K562 (cell line): Measurements from ENCODE around the gene MTMR10. TPM values are rescaled to one million over a fixed set of nuclear protein-coding genes. Genes with fewer than 3 reads are reported as not detected.

Experiments used
- ATAC-seq: fragments of 200-7000 bp; cut with Tn5 transposase; 3 replicates; pipeline ENCODE4 v1.9.1; 2020; ENCODE audit warnings: moderate library complexity
- BruUV-seq: library from RNA; stranded (reverse); fragments of 400-500 nt; replicated peaks from 2 replicates; lab custom pipeline; 2021; lab: Mats Ljungman, UMichigan
- CTCF ChIA-PET: fragments of 300-600 bp; formaldehyde crosslinking; extraction: SDS; loops from one replicate; lab custom pipeline; 2021; ENCODE audit warnings: low intra/inter-chr PET ratio; lab: Yijun Ruan, JAX
- POLR2A ChIA-PET: fragments of 300-600, 350-650 bp; sonication (Branson Sonifier 250); formaldehyde crosslinking; extraction: SDS; loops from one replicate; lab custom pipeline; 2021; ENCODE audit warnings: antibody characterized with exemption, inconsistent platforms; lab: Yijun Ruan, JAX
- DNase-seq, 4 experiments: peaks; one replicate each; pipeline versions ENCODE4 v3.0.0 to v3.0.0-alpha.2; 2011 to 2018; ENCODE audit warnings: low spot score in 3 of 4, mixed read lengths in 3 of 4; ENCODE audit errors: extremely low read depth in 1 of 4
- FAIRE-seq: peaks from 2 replicates; lab custom pipeline; 2011; peaks lifted over from hg19 to GRCh38; lab: Jason Lieb, UNC
- H2AFZ ChIP-seq: 2 replicates; pipeline ENCODE4 v1.6.0; 2011; ENCODE audit warnings: low read depth, low read length, control low read depth, inconsistent platforms
- H3K27ac ChIP-seq: fragments of 200-600 bp; 3 replicates; pipeline ENCODE4 v1.8.0; 2011; ENCODE audit warnings: low read depth, mild to moderate bottlenecking, control low read depth, inconsistent platforms, low read length, moderate library complexity, mixed read lengths; ENCODE audit errors: extremely low read depth
- H3K27me3 ChIP-seq, 2 experiments: fragments of 300-600 bp in 1 of 2; 2 replicates in 1 of 2; 3 replicates in 1 of 2; pipeline versions ENCODE4 v1.6.0 to v1.8.0; 2011; ENCODE audit warnings: inconsistent platforms in 2 of 2, low read length in 2 of 2, mild to moderate bottlenecking in 1 of 2, mixed read lengths in 1 of 2, moderate library complexity in 1 of 2; ENCODE audit not compliant: control insufficient read depth in 2 of 2, insufficient read depth in 2 of 2
- H3K36me3 ChIP-seq: fragments of 300-600 bp; 3 replicates; pipeline ENCODE4 v1.8.0; 2011; ENCODE audit warnings: mild to moderate bottlenecking, low read length, inconsistent platforms; ENCODE audit not compliant: control insufficient read depth, insufficient read depth
- H3K4me1 ChIP-seq, 2 experiments: fragments of 200-600 bp in 1 of 2; replicated peaks in 1 of 2; 2 replicates in 1 of 2; 3 replicates in 1 of 2; pipeline versions ENCODE4 v1.5.1 to v1.8.0; 2011; ENCODE audit warnings: inconsistent platforms in 2 of 2, low read length in 2 of 2, mild to moderate bottlenecking in 1 of 2, mixed read lengths in 1 of 2, moderate library complexity in 1 of 2; ENCODE audit not compliant: control insufficient read depth in 2 of 2, insufficient read depth in 2 of 2
- H3K4me2 ChIP-seq: 2 replicates; pipeline ENCODE4 v1.6.1; 2011; ENCODE audit warnings: low read length, control low read depth, inconsistent platforms, mixed read lengths; ENCODE audit not compliant: insufficient read depth
- H3K4me3 ChIP-seq: fragments of 200-600 bp; sonication (generic), shearing (Covaris generic); 2 replicates; pipeline ENCODE4 v1.5.1; 2016; ENCODE audit warnings: control low read depth, inconsistent platforms
- H3K79me2 ChIP-seq: fragments of 200-600 bp; 3 replicates; pipeline ENCODE4 v1.8.0; 2011; ENCODE audit warnings: low read length, inconsistent platforms; ENCODE audit not compliant: control insufficient read depth, insufficient read depth
- H3K9ac ChIP-seq, 2 experiments: 2 replicates each; pipeline versions ENCODE4 v1.6.0 to v1.6.1; 2011; ENCODE audit warnings: low read depth in 2 of 2, low read length in 2 of 2, control low read depth in 1 of 2, inconsistent platforms in 1 of 2, mild to moderate bottlenecking in 1 of 2, mixed read lengths in 1 of 2; ENCODE audit not compliant: insufficient read depth in 1 of 2
- H3K9me1 ChIP-seq: one replicate; pipeline ENCODE4 v1.6.0; 2011; ENCODE audit warnings: inconsistent platforms, mild to moderate bottlenecking, low read length, moderate library complexity; ENCODE audit not compliant: control insufficient read depth, insufficient read depth
- H3K9me3 ChIP-seq: replicated peaks from 2 replicates; pipeline ENCODE4 v1.5.1; 2011; ENCODE audit warnings: low read depth, low read length, inconsistent platforms; ENCODE audit not compliant: control insufficient read depth, insufficient read depth
- H4K20me1 ChIP-seq: replicated peaks from 2 replicates; pipeline ENCODE4 v1.6.1; 2011; ENCODE audit warnings: low read length, inconsistent platforms, mixed read lengths; ENCODE audit not compliant: control insufficient read depth, insufficient read depth
- BRD9 ChIP-seq: fragments of 450-650 bp; IDR thresholded peaks from 2 replicates; pipeline ENCODE4 v1.6.1; 2018; ENCODE audit warnings: low read depth; ENCODE audit not compliant: partially characterized antibody
- HDAC2 ChIP-seq: fragments of 450-650 bp; IDR thresholded peaks from 2 replicates; pipeline ENCODE4 v1.6.1; 2016; ENCODE audit warnings: mild to moderate bottlenecking
- NELFE ChIP-seq: IDR thresholded peaks from 2 replicates; pipeline ENCODE4 v1.6.1; 2011; ENCODE audit warnings: mild to moderate bottlenecking; ENCODE audit not compliant: insufficient read depth, insufficient read length
- POLR2A ChIP-seq: fragments of 450-650 bp; conservative IDR thresholded peaks from 2 replicates; pipeline ENCODE4 v1.6.1; 2016
- ZBED1 ChIP-seq: IDR thresholded peaks from 2 replicates; pipeline ENCODE4 v1.6.1; 2014
- WGBS: fragments of 100-300 bp; shearing (Covaris generic); methylation state at CpG from one replicate; pipeline ENCODE4 v1.1.6; 2016; ENCODE audit warnings: low coverage, mixed read lengths; ENCODE audit not compliant: insufficient coverage; ENCODE audit errors: missing lambda C conversion rate; 5-methylcytosine and 5-hydroxymethylcytosine counted together
- in situ Hi-C: fragments of 300-500 bp; cut with MboI; formaldehyde crosslinking; loops from 4 replicates; pipeline ENCODE4 v1.15.0; 2018; ENCODE audit warnings: inconsistent platforms, mixed read lengths
- intact Hi-C: fragments of 100-400 bp; cut with micrococcal nuclease; formaldehyde crosslinking; loops from 2 replicates; pipeline ENCODE4 v1.14.2; 2022
- polyA plus RNA-seq, 8 experiments: library from polyadenylated mRNA; depleted of rRNA in 4 of 8; stranded (reverse) in 5 of 8; unstranded in 3 of 8; fragments of >200 nt; fragmentation: Nextera tagmentation in 2 of 8; fragmentation: Illumina TruSeq in 1 of 8; extraction: Ambion mirVana in 2 of 8; extraction: Trizol in 1 of 8; gene quantifications; 2 replicates each; pipeline versions ENCODE4 v1.2.1 to v1.2.3, GENCODE V29; 2011 to 2014; ENCODE audit warnings: inconsistent platforms in 1 of 8, missing spikeins in 1 of 8
- total RNA-seq, 7 experiments: library from RNA; depleted of rRNA in 6 of 7; stranded (reverse); fragments of >200 nt in 6 of 7; fragmentation: Illumina TruSeq in 2 of 7; extraction: Trizol in 2 of 7; gene quantifications; 2 replicates each; pipeline versions ENCODE4 v1.2.1 to v1.2.3, GENCODE V29; 2011 to 2021; ENCODE audit warnings: low replicate concordance in 1 of 7
- TF ChIP-seq, protein P1 (sequence below), 2 experiments: fragments of 450-650 bp; formaldehyde crosslinking in 1 of 2; IDR thresholded peaks; 2 replicates each; pipeline versions ENCODE4 v1.4.0 to v1.6.1; 2014 to 2020; ENCODE audit warnings: mild to moderate bottlenecking in 2 of 2, borderline replicate concordance in 1 of 2, low read depth in 1 of 2
- TF ChIP-seq, protein P2 (sequence below): fragments of 250-450 bp; sonication (Bioruptor Pico); IDR thresholded peaks from 2 replicates; pipeline ENCODE4 v1.4.0; 2020

The MTMR10 gene
- total and polyA plus RNA-seq, 9 of the 15 experiments (the other 6 are each of a cell fraction or from before 2014, with no cell fraction given), result 1.6 to 6.8 (median 4.8) TPM

DNA sequence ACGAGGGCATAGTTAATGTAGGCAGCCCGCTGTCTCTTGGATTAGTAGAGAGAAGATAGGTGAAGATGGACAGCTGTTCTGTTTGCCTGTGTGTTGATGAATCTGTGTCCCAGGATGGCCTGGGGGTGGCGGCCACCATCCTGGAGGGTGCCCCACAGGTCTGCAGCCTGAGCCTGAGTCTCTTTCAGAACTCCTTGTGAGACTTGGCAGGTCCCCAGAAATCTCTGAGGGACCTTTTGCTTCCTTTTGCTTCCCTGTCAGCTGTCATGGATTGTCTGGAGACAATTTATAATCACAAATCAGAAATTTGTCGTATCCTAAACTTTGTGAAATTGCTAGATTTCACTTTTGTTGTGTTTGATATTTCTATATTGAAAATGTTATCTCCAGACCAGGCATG is 70.3 kb downstream of the MTMR10 start:
- no peaks in the 10 kb centered on the region for H4K20me1 ChIP-seq
- no peaks in the 10 kb centered on the region for H3K9me3 ChIP-seq
- H3K36me3 ChIP-seq, result peaks cover 79% of the 10 kb centered on the region
- POLR2A ChIA-PET, result interaction anchor here (1.0 to 1.2 kb wide), 2 partner anchors 10 to 16 kb away, joined by 3 to 4 read pairs; no protein-coding TSS in a partner anchor
- H3K4me3 ChIP-seq, result no peak overlapping the region
- no peak for TF ChIP-seq HDAC2
- TF ChIP-seq, protein P1, sequence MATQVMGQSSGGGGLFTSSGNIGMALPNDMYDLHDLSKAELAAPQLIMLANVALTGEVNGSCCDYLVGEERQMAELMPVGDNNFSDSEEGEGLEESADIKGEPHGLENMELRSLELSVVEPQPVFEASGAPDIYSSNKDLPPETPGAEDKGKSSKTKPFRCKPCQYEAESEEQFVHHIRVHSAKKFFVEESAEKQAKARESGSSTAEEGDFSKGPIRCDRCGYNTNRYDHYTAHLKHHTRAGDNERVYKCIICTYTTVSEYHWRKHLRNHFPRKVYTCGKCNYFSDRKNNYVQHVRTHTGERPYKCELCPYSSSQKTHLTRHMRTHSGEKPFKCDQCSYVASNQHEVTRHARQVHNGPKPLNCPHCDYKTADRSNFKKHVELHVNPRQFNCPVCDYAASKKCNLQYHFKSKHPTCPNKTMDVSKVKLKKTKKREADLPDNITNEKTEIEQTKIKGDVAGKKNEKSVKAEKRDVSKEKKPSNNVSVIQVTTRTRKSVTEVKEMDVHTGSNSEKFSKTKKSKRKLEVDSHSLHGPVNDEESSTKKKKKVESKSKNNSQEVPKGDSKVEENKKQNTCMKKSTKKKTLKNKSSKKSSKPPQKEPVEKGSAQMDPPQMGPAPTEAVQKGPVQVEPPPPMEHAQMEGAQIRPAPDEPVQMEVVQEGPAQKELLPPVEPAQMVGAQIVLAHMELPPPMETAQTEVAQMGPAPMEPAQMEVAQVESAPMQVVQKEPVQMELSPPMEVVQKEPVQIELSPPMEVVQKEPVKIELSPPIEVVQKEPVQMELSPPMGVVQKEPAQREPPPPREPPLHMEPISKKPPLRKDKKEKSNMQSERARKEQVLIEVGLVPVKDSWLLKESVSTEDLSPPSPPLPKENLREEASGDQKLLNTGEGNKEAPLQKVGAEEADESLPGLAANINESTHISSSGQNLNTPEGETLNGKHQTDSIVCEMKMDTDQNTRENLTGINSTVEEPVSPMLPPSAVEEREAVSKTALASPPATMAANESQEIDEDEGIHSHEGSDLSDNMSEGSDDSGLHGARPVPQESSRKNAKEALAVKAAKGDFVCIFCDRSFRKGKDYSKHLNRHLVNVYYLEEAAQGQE (IDR thresholded peaks at IDR 0.05; ENCODE audit: borderline replicate concordance), result no peak
- TF ChIP-seq, protein P1 (CRISPR knock-in tag; IDR thresholded peaks at IDR 0.05; ENCODE audit: low read depth), result no peak
- TF ChIP-seq NELFE, result no peak
- TF ChIP-seq POLR2A, result no peak
- no peak for TF ChIP-seq BRD9
- no peak for TF ChIP-seq ZBED1
- TF ChIP-seq, protein P2, sequence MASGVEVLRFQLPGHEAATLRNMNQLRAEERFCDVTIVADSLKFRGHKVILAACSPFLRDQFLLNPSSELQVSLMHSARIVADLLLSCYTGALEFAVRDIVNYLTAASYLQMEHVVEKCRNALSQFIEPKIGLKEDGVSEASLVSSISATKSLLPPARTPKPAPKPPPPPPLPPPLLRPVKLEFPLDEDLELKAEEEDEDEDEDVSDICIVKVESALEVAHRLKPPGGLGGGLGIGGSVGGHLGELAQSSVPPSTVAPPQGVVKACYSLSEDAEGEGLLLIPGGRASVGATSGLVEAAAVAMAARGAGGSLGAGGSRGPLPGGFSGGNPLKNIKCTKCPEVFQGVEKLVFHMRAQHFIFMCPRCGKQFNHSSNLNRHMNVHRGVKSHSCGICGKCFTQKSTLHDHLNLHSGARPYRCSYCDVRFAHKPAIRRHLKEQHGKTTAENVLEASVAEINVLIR (CRISPR knock-in tag), result no peak
- 67% methylated on average over 4 of the region's 4 CpGs for WGBS
- no peak overlapping the region for H3K9ac ChIP-seq
- intact Hi-C loops, result no loop called here
- CTCF ChIA-PET, result no interaction called here
- no TSS peak for BruUV-seq
- H2AFZ ChIP-seq, result no peak overlapping the region
- H3K79me2 ChIP-seq, result no peaks in the 10 kb centered on the region
- H3K9me1 ChIP-seq, result no peaks in the 10 kb centered on the region
- H3K4me1 ChIP-seq, result no peaks in the 10 kb centered on the region
- ATAC-seq (no peak), FAIRE-seq (no peak), DNase-seq (no peak)
- no peak overlapping the region for H3K4me2 ChIP-seq
- H3K27ac ChIP-seq, result no peak overlapping the region
- in situ Hi-C loops, result no loop called here
- no peaks in the 10 kb centered on the region for H3K27me3 ChIP-seq
